ENCODE results near the gene SORCS1. TPM values are rescaled to one million over a fixed set of nuclear protein-coding genes. Genes with fewer than 3 reads are reported as not detected.

Gene SORCS1
- total and polyA plus RNA-seq, 2 of the 8 experiments (the other 6 are each of a cell fraction or from before 2014, with no cell fraction given) = 4.1 to 4.6 TPM

DNA sequence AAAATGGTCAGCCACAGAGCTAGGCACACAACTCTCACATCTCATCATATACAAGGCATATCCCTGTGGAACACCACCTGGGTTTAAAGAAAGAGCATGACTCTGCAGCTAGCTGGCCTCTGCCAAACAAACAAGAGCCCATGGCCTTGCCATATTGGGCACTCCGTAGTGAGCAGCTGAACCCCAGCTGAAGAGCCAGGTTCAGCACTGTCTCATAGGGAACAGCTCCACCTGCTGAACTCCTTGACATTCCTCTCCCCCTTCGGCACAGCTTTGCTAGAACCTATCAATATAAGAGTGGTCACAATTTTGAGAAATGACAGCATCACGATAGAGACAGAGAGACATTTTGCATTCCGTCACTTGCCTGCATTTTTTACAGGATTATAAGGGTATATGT lies 20.0 kb downstream of the SORCS1 start:
- Histone ChIP-seq H4K5ac (ENCODE audit: insufficient read length, low read depth, low read length) (no peak overlapping the region), H3K56ac (replicated peaks; ENCODE audit: insufficient read length, low read depth, low read length) (no peak overlapping the region), H3K23me2 (ENCODE audit: low read depth, low read length) (no peaks in the 10 kb centered on the region), H2BK120ac (replicated peaks; ENCODE audit: low read depth, low read length) (no peak overlapping the region), H3K4me3 (ENCODE audit: extremely low read depth in 1 of 4, insufficient read depth in 2 of 4, low read depth in 3 of 4, low read length in 4 of 4) (no peak overlapping the region), H3K79me1 (ENCODE audit: low read depth, low read length) (no peaks in the 10 kb centered on the region), H3K9me3 (ENCODE audit: insufficient read depth in 2 of 2, low read depth in 1 of 2, low read length in 1 of 2) (no peaks in the 10 kb centered on the region), H2AFZ (ENCODE audit: low read length) (no peak overlapping the region), H2BK12ac (ENCODE audit: low read depth, low read length) (no peak overlapping the region), H4K91ac (replicated peaks; ENCODE audit: insufficient read length, low read length) (no peak overlapping the region), H3K9ac (replicated peaks in 1 of 4; ENCODE audit: extremely low read depth in 1 of 4, low read depth in 3 of 4, low read length in 3 of 4) (no peak overlapping the region), H3K18ac (ENCODE audit: extremely low read depth, low read length) (no peak overlapping the region), H3K14ac (ENCODE audit: insufficient read length) (no peak overlapping the region), H4K20me1 (replicated peaks in 1 of 2; ENCODE audit: control insufficient read depth in 1 of 2, insufficient read depth in 2 of 2, low read length in 2 of 2) (no peaks in the 10 kb centered on the region), H4K8ac (ENCODE audit: extremely low read depth, insufficient read depth, low read length) (no peak overlapping the region), H3K36me3 (ENCODE audit: control insufficient read depth in 2 of 4, insufficient read depth in 4 of 4, low read length in 3 of 4) (no peaks in the 10 kb centered on the region), H3K23ac (ENCODE audit: insufficient read length) (no peak overlapping the region), H2BK5ac (ENCODE audit: low read depth, low read length) (no peak overlapping the region), H2BK15ac (ENCODE audit: low read length) (no peak overlapping the region), H3K79me2 (ENCODE audit: control insufficient read depth in 1 of 2, insufficient read depth in 2 of 2, low read length in 2 of 2) (no peaks in the 10 kb centered on the region), H3K4me2 (ENCODE audit: insufficient read depth in 1 of 2, low read depth in 2 of 2, low read length in 2 of 2) (no peak overlapping the region), H2AK5ac (ENCODE audit: low read depth, low read length) (no peak overlapping the region), H3K4me1 (replicated peaks in 1 of 4; ENCODE audit: control insufficient read depth in 3 of 4, insufficient read depth in 4 of 4, low read length in 3 of 4) (peaks cover 0 to 2% (median 0%) of the 10 kb centered on the region in 4 experiments; a peak in 1 of 7 replicates), H3K27me3 (replicated peaks in 1 of 4; ENCODE audit: control insufficient read depth in 3 of 4, extremely low read depth in 1 of 4, insufficient read depth in 3 of 4, low read length in 3 of 4) (no peaks in the 10 kb centered on the region), H3K4ac (replicated peaks; ENCODE audit: insufficient read length, low read depth, low read length) (no peak overlapping the region), H2BK20ac (ENCODE audit: low read length) (no peak overlapping the region), H3K27ac (ENCODE audit: low read depth, low read length) (no peak overlapping the region)
- 72% methylated on average over 4 of the region's 4 CpGs; no CpG with 5 or more reads in 1 of the 2 experiments for WGBS, 2 experiments (ENCODE audit: extremely low coverage in 1 of 2, insufficient coverage in 1 of 2, insufficient read length in 1 of 2, insufficient replicate concordance in 2 of 2, low coverage in 1 of 2, low lambda C conversion rate in 2 of 2, missing lambda C conversion rate in 1 of 2)
- ChIA-PET CTCF (ENCODE audit: partially characterized antibody) (interaction anchor here (0.7 to 1.3 kb wide), 8 partner anchors 9 to 516 kb away, joined by 3 to 6 read pairs (median 3); no protein-coding TSS in a partner anchor), POLR2A (ENCODE audit: partially characterized antibody) (no interaction called here)
- peak in 1 of 2 experiments; percentile 53 for DNase-seq (ENCODE audit: low read depth in 1 of 2, low spot score in 2 of 2)
- peak; percentile 73 for FAIRE-seq
- TF ChIP-seq GTF2F1 (IDR thresholded peaks at IDR 0.05; ENCODE audit: borderline replicate concordance, low read depth, low read length) = no peak
- TF ChIP-seq SUZ12 (IDR thresholded peaks at IDR 0.05; ENCODE audit: low read length) = no peak
- TF ChIP-seq JUN (IDR thresholded peaks at IDR 0.05; ENCODE audit: low read depth, low read length) = no peak
- TF ChIP-seq, protein P1, sequence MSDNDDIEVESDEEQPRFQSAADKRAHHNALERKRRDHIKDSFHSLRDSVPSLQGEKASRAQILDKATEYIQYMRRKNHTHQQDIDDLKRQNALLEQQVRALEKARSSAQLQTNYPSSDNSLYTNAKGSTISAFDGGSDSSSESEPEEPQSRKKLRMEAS (IDR thresholded peaks at IDR 0.05) = no peak
- no peak for TF ChIP-seq MAFK (IDR thresholded peaks at IDR 0.05; ENCODE audit: low read depth, low read length)
- TF ChIP-seq, protein P2, sequence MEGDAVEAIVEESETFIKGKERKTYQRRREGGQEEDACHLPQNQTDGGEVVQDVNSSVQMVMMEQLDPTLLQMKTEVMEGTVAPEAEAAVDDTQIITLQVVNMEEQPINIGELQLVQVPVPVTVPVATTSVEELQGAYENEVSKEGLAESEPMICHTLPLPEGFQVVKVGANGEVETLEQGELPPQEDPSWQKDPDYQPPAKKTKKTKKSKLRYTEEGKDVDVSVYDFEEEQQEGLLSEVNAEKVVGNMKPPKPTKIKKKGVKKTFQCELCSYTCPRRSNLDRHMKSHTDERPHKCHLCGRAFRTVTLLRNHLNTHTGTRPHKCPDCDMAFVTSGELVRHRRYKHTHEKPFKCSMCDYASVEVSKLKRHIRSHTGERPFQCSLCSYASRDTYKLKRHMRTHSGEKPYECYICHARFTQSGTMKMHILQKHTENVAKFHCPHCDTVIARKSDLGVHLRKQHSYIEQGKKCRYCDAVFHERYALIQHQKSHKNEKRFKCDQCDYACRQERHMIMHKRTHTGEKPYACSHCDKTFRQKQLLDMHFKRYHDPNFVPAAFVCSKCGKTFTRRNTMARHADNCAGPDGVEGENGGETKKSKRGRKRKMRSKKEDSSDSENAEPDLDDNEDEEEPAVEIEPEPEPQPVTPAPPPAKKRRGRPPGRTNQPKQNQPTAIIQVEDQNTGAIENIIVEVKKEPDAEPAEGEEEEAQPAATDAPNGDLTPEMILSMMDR (IDR thresholded peaks at IDR 0.05; ENCODE audit: control extremely low read depth in 1 of 3, insufficient read depth in 1 of 3, low read depth in 1 of 3, low read length in 3 of 3) = peak in 1 of 3 experiments; percentile 41; a peak in 1 of 4 replicates
- TF ChIP-seq TAF1 (IDR thresholded peaks at IDR 0.05; ENCODE audit: low read depth, low read length) = no peak
- TF ChIP-seq, protein P3, sequence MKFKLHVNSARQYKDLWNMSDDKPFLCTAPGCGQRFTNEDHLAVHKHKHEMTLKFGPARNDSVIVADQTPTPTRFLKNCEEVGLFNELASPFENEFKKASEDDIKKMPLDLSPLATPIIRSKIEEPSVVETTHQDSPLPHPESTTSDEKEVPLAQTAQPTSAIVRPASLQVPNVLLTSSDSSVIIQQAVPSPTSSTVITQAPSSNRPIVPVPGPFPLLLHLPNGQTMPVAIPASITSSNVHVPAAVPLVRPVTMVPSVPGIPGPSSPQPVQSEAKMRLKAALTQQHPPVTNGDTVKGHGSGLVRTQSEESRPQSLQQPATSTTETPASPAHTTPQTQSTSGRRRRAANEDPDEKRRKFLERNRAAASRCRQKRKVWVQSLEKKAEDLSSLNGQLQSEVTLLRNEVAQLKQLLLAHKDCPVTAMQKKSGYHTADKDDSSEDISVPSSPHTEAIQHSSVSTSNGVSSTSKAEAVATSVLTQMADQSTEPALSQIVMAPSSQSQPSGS (IDR thresholded peaks at IDR 0.05; ENCODE audit: low read length) = no peak
- TF ChIP-seq SP4 (IDR thresholded peaks at IDR 0.05; ENCODE audit: low read length) = no peak
- TF ChIP-seq CBX5 (IDR thresholded peaks at IDR 0.05; ENCODE audit: low read depth, low read length) = no peak
